ENCODE measurements around the gene HYAL3.

- TF ChIP-seq CTCF (IDR thresholded peaks at IDR 0.05): no peak
- TF ChIP-seq EZH2 (IDR thresholded peaks at IDR 0.05; ENCODE audit: borderline replicate concordance, insufficient read depth, low read depth, low read length, poor library complexity, severe bottlenecking): no peak
Measured at GRCh38 chr3:50258029-50258680, 41.0 kb downstream of the HYAL3 start.

Measured in B cell (primary cell).